ENCODE data around the gene GIMAP5. TPM values are rescaled to one million over a fixed set of nuclear protein-coding genes. Genes with fewer than 3 reads are reported as not detected.

Gene GIMAP5
- total and polyA plus RNA-seq, 2 donors (not counting 3 experiments of a cell fraction or from before 2014, with no cell fraction given), result 0.44 to 18.9 TPM

GRCh38 chr7:150731916-150732315 is 5.3 kb upstream of the GIMAP5 start:
- dilution Hi-C loops (cut with MboI; ENCODE audit: extremely low pct_ligation_motif_present, low sequenced_read_pairs), result no loop called here
- DNase-seq (ENCODE audit: low read depth, low spot score) (no peak), FAIRE-seq (no peak)
- Histone ChIP-seq H3K9ac (replicated peaks; ENCODE audit: extremely low read depth, insufficient read depth, low read length) (no peak overlapping the region), H3K9me1 (replicated peaks; ENCODE audit: control insufficient read depth, extremely low read depth, insufficient read depth, low read length) (no peaks in the 10 kb centered on the region), H3K4me2 (ENCODE audit: insufficient read depth, low read length) (no peak overlapping the region), H3K27me3 (ENCODE audit: control insufficient read depth in 2 of 2, insufficient read depth in 2 of 2, low read length in 2 of 2) (no peaks in the 10 kb centered on the region), H3K79me2 (ENCODE audit: control insufficient read depth, insufficient read depth, low read length) (no peaks in the 10 kb centered on the region), H2AFZ (ENCODE audit: low read depth, low read length) (no peak overlapping the region), H3K4me1 (ENCODE audit: control insufficient read depth, extremely low read depth, insufficient read depth, low read length) (peaks cover under 1% of the 10 kb centered on the region), H3K9me3 (replicated peaks; ENCODE audit: control insufficient read depth, insufficient read depth, low read length) (no peaks in the 10 kb centered on the region), H4K20me1 (replicated peaks; ENCODE audit: control insufficient read depth, extremely low read depth, insufficient read depth, low read length) (no peaks in the 10 kb centered on the region), H3K27ac (ENCODE audit: insufficient read depth, low read depth, low read length) (no peak overlapping the region), H3K36me3 (ENCODE audit: control insufficient read depth in 2 of 2, extremely low read depth in 1 of 2, insufficient read depth in 2 of 2, low read length in 2 of 2) (no peaks in the 10 kb centered on the region), H3K4me3 (replicated peaks in 1 of 3; ENCODE audit: insufficient read depth in 1 of 3, low read depth in 1 of 3, low read length in 3 of 3) (no peak overlapping the region)
- CTCF ChIA-PET, result interaction anchor here (1.0 kb wide), 1 partner anchor 9 kb away, joined by 3 read pairs; no protein-coding TSS in a partner anchor
- POLR2A ChIA-PET, result no interaction called here
- no TSS peak for BruUV-seq (replicated peaks)
- intact Hi-C loops (cut with micrococcal nuclease), result no loop called here
- TF ChIP-seq POLR2A (IDR thresholded peaks at IDR 0.05; ENCODE audit: low read depth, low read length) (no peak), EZH2 (IDR thresholded peaks at IDR 0.05; ENCODE audit: borderline replicate concordance, low read depth, low read length, severe bottlenecking) (no peak), FOS (IDR thresholded peaks at IDR 0.05; ENCODE audit: borderline replicate concordance, insufficient read depth, low read length) (no peak), MAX (IDR thresholded peaks at IDR 0.05; ENCODE audit: insufficient read depth, insufficient read length) (no peak), POLR2AphosphoS5 (IDR thresholded peaks at IDR 0.05; ENCODE audit: insufficient read depth, low read depth, low read length) (no peak), JUN (IDR thresholded peaks at IDR 0.05; ENCODE audit: borderline replicate concordance, insufficient read depth, insufficient read length, low read depth) (no peak), MYC (IDR thresholded peaks at IDR 0.05; ENCODE audit: low read depth, low read length) (no peak), CTCF (IDR thresholded peaks at IDR 0.05; ENCODE audit: extremely low read depth in 1 of 2, insufficient read depth in 1 of 2, low read depth in 1 of 2, low read length in 2 of 2) (no peak), GATA2 (IDR thresholded peaks at IDR 0.05; ENCODE audit: insufficient read depth, insufficient read length, low read depth, low read length) (no peak)

All from endothelial cell of umbilical vein (primary cell).